ENCODE results near the gene GTF2H4.

- TF ChIP-seq POLR2AphosphoS5 (IDR thresholded peaks at IDR 0.05; ENCODE audit: borderline replicate concordance, low read depth, low read length) (no peak), EZH2 (IDR thresholded peaks at IDR 0.05) (no peak)
These were observed 43.7 kb upstream of the GTF2H4 start for GRCh38 chr6:30864325-30864724.
